LHCN-M2 (cell line): ENCODE data around the gene BNIPL. TPM values are rescaled to one million over a fixed set of nuclear protein-coding genes. Genes with fewer than 3 reads are reported as not detected.

Experiments used
- DNase-seq: peaks from one replicate; pipeline ENCODE4 v3.0.0-alpha.2; 2012; ENCODE audit warnings: low read depth
- total RNA-seq: library from RNA; depleted of rRNA; stranded (reverse); fragments of >200 nt; gene quantifications from 2 replicates; pipeline ENCODE4 v1.2.3, GENCODE V29; 2014; rRNA removed

Gene BNIPL
- total RNA-seq, 1 experiment from 2014 or later: 0.06 TPM

- DNase-seq: no peak
These were observed 19.8 kb downstream of the BNIPL start for GRCh38 chr1:151056149-151056548.

- DNase-seq: peak; percentile 52
These were observed 22.3 kb downstream of the BNIPL start for GRCh38 chr1:151058692-151059091.

GRCh38 chr1:151059109-151060006 lies 23.0 kb downstream of the BNIPL start, which contains the start of gene CDC42SE1:
CDC42SE1 (minus strand) TSS chr1:151059622; CDS start chr1:151055730, 3,892 bp downstream.
- DNase-seq: peak; percentile 81

DNA sequence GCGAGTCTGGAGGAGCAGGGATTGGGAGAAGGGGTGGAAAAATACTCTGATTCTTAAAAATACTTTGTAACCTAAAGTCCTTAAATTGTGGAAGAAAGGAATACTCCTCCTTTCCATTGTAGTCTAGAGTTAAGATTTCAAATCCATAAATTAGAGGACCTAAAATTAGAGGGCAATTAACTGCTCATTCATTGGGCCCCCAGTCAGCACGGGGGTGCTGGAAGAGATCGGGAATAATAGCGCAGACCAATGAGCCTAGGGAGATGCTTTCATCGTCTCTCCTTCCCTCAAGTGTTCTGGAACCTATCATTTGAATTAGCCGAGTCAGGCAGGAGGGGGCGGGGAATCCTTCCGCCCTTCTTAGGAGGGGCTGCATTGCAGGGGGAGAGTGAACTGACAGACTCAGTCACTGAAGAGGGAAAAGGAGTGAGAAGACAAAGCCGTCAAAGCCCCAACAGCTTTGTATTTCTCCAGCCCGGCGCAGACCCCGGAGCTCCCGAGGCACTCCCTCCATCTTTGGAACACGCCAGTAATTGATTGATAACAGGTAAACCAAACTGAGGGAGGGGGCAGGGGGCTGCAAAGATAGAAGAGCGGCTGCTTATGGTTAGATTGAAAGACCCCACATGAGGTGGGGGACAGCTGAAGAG lies 23.7 kb downstream of the BNIPL start, which contains the start of gene MLLT11:
Gene MLLT11 (plus strand): TSS at position 391 of the 650 bp plus-strand sequence. CDS start 6,828 bp downstream, outside the sequence.
- DNase-seq: peak; percentile 67

- DNase-seq: no peak
These were observed 24.5 kb downstream of the BNIPL start for GRCh38 chr1:151060657-151061421.

GRCh38 chr1:151061704-151062103 lies 25.3 kb downstream of the BNIPL start:
- no peak for DNase-seq

DNA sequence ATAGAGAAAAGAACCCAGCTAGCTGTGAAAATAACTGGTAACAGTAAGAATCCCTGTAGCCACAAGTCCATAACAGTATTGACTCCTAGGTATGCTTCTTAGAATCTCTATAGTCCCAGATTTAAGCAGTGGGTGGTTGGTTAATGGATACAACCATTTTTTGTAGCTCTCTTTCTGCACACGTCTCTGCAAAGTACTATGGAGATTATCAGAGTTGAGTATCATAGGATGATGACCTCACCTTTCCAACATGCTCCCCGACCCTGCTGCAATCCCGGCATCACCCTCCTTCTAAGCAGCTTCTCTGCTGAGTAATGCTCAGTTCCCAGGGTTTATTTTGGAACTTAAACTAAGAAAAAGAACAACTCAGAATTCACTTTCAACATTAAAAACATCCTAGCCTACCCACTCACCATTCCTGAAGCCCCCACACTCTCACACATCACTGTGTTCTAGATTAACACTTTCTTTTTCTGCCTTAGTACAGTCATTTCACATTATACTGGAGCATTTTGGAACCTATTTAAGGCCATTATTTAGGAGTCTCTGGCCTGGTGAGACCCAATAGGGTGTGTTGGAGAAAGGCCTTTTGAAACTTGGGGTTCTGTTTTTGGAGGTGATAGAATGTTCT lies 26.5 kb downstream of the BNIPL start:
- DNase-seq: peak; percentile 81

DNA sequence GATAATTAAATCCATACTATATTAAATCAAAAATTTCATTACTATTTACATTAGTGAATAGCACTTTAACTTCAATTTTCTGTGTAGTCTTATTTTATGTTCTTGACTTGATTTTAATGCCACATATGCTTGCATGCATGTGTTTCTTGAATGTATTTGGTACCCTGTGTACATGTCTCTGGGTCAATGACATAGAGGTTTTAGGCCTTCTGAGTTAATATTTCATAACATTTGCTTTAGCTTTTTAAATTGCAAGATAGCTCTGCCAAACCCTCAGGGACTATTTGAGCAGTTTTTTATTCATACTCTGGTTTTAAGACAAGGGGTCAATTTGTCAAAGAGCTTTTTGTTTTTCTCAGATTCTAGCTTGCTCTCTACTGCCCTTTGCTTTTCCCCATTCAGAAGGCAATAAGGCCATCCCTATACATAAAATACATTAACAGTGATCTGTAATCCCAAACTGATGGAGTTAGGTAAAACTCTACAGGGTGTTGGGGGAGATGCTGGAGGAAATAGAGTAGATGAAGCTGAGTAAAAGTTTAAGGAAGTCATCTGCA lies 28.8 kb downstream of the BNIPL start:
- no peak for DNase-seq

DNA sequence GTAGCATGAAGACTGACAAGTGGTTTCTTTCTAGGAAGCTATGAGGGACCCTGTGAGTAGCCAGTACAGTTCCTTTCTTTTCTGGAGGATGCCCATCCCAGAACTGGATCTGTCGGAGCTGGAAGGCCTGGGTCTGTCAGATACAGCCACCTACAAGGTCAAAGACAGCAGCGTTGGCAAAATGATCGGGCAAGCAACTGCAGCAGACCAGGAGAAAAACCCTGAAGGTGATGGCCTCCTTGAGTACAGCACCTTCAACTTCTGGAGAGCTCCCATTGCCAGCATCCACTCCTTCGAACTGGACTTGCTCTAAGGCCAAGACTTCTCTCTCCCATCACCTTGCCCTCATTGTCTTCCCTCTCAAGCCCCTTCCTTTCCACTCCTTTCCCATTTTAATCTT lies 30.8 kb downstream of the BNIPL start:
- no peak for DNase-seq

DNA sequence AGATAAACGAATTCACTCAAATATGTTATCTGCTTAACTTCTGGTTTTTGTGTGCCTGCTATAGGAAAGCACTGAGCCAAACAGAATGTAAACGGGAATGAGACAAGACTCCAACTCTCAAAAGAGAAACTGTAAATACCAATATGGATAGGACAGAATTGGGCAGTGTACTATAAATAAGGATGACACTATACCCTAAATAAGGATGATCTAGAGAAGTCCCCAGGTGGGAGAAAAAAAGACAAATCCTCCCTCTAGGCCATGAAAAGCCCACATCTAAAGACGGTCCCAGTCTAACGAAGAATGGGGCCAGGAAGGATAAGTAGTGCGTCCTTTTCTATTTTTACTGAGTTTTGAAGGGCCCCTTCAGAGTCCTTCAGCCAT lies 32.7 kb downstream of the BNIPL start:
- DNase-seq: no peak

DNA sequence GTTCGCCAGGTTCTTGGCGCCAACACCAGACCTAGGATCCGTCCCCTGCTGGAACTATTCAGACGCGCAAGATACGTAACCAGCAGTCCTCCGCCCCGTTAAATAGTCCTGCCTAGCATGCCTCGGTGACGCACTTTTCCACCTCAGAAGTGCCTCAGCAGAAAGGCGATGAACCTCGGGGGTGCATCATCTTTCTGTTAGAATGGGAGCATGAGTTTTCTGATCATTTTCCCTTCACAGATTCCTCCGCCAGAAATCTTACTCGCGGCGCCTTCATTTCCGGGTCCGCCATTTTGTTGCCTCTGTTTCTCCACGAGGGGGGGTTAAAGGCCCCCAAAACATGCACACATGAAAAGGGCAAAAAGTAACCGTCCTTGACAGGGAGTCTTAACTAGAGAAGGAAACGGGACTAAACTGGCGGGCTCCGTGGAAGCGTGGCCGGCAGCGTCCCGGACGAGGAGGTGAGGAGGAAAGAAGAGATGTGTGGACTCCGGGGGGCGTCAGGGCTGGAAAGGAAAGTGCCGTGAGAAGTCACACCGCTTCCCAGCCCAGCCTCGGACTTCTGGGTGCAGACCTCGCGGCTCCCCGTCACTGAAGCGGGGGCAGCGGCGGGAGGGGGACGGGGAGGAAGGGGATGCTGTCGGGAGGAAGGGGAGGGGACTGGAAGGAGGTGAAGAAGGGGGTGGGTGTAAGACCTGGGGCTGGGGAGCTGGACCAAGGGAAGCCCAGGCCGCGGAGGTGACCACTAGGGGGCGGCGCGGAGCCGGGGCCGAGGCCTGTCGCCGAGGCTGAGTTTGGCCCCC lies 34.3 kb downstream of the BNIPL start, which contains the start of gene GABPB2:
Gene GABPB2 (plus strand): TSS at position 288 of the 803 bp plus-strand sequence. CDS start 17,429 bp downstream, outside the sequence.
- peak; percentile 94 for DNase-seq

DNA sequence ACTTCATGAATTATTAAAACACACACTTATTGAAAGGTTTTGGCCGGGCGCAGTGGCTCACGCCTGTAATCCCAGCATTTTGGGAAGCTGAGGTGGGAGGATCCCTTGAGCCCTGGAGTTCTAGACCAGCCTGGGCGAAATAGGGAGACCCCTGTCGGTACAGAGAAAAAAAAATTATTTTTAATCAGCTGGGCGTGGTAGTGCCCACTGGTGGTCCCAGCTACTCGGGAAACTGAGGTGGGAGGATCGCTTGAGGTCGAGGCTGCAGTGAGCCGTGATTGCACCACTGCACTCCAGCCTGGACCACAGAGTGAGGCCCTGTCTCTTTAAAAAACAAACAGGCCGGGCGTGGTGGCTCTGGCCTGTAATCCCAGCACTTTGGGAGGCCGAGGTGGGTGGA lies 35.8 kb downstream of the BNIPL start:
- no peak for DNase-seq

DNA sequence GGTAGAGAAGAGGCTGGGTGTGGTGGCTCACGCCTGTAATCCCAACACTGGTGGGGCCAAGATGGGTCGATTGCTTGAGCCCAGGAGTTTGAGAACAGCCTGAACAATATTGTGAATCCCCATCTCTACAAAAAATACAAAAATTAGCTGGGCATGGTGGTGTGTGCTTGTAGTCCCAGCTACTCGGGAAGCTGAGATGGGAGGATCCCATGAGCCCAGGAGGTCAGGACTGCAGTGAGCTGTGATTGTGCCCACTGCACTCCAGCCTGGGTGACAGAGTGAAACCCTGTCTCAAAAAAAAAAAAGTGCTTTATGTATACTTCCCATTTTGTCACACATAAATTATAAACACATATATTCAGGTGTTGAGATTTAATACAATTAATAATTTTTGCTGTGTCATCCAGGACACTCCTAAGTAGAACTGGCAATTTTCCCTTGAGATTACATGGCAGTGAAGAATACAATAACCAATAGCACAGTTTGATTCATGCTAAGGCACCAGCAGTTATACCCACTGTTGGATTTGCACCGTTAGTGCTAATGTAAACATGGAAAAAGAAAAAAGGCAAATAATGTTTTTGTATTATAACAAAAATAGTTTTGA lies 49.7 kb downstream of the BNIPL start:
- DNase-seq: no peak

Other genes with a start within 250 kb of the BNIPL start
- 1.7 and 1.8 TPM in 2 replicates for gene CTSK, start 228.3 kb upstream of the BNIPL start, total RNA-seq
- 25.6 and 34.7 TPM in 2 replicates for gene ARNT, start 160.0 kb upstream of the BNIPL start, total RNA-seq
- gene CTXND2, start 149.4 kb upstream of the BNIPL start, total RNA-seq: not detected in 2 replicates
- gene SETDB1, start 110.2 kb upstream of the BNIPL start, total RNA-seq: 18.1 and 25.6 TPM in 2 replicates
- gene CERS2, start 61.8 kb upstream of the BNIPL start, total RNA-seq: 197 and 219 TPM in 2 replicates
- not detected in 2 replicates for gene ANXA9, start 54.3 kb upstream of the BNIPL start, total RNA-seq
- 3.8 and 9.2 TPM in 2 replicates for gene MINDY1, start 29.7 kb upstream of the BNIPL start, total RNA-seq
- 7.6 and 9.1 TPM in 2 replicates for gene PRUNE1, start 28.1 kb upstream of the BNIPL start, total RNA-seq
- gene C1orf56, start 11.2 kb downstream of the BNIPL start, total RNA-seq: 4.7 and 5.3 TPM in 2 replicates
- 71.2 and 85.9 TPM in 2 replicates for gene CDC42SE1, start 23.0 kb downstream of the BNIPL start, total RNA-seq
- gene MLLT11, start 23.8 kb downstream of the BNIPL start, total RNA-seq: 16.9 and 17.2 TPM in 2 replicates
- 6.3 and 7.1 TPM in 2 replicates for gene GABPB2, start 34.2 kb downstream of the BNIPL start, total RNA-seq
- gene SEMA6C, start 110.0 kb downstream of the BNIPL start, total RNA-seq: 2.1 and 3.8 TPM in 2 replicates
- not detected in 2 replicates for gene TNFAIP8L2, start 120.1 kb downstream of the BNIPL start, total RNA-seq
- gene LYSMD1, start 129.3 kb downstream of the BNIPL start, total RNA-seq: 9.1 and 10.2 TPM in 2 replicates
- gene SCNM1, start 129.6 kb downstream of the BNIPL start, total RNA-seq: 25.5 and 31.9 TPM in 2 replicates
- 0.34 TPM in 1 of 2 replicates, not detected in the other for gene TMOD4, start 139.4 kb downstream of the BNIPL start, total RNA-seq
- 59.8 and 64.0 TPM in 2 replicates for gene VPS72, start 153.6 kb downstream of the BNIPL start, total RNA-seq
- 48.9 and 49.7 TPM in 2 replicates for gene PIP5K1A, start 162.0 kb downstream of the BNIPL start, total RNA-seq
- 145 and 175 TPM in 2 replicates for gene PSMD4, start 218.1 kb downstream of the BNIPL start, total RNA-seq
- 16.2 and 21.6 TPM in 2 replicates for gene ZNF687, start 245.7 kb downstream of the BNIPL start, total RNA-seq